Tibial nerve (tissue), 4 donors: Measurements from ENCODE around the gene PLXNA1. TPM values are rescaled to one million over a fixed set of nuclear protein-coding genes. Genes with fewer than 3 reads are reported as not detected.

Source experiments
- DNase-seq, 2 donors: peaks; one replicate each; pipeline ENCODE4 v3.0.0-alpha.2; 2019; ENCODE audit warnings: low spot score in 2 of 2
- H3K27ac ChIP-seq, 4 donors: fragments of 200-600 bp; sonication (generic) in 3 of 4; one replicate each; pipeline ENCODE4 v1.5.1; 2017 to 2019; ENCODE audit warnings: mild to moderate bottlenecking in 1 of 4
- H3K27me3 ChIP-seq, 2 donors: fragments of 200-600 bp; sonication (generic) in 1 of 2; one replicate each; pipeline versions ENCODE4 v1.5.1 to v1.6.0; 2017 to 2019
- H3K36me3 ChIP-seq, 3 donors: fragments of 200-600 bp; sonication (generic); one replicate each; pipeline ENCODE4 v1.5.1; 2018 to 2019
- H3K4me1 ChIP-seq, 4 donors: fragments of 200-600 bp; sonication (generic) in 3 of 4; one replicate each; pipeline ENCODE4 v1.5.1; 2017 to 2019
- H3K4me3 ChIP-seq, 4 donors: fragments of 200-600 bp; sonication (generic) in 3 of 4; one replicate each; pipeline ENCODE4 v1.5.1; 2017 to 2019; ENCODE audit warnings: mild to moderate bottlenecking in 1 of 4, moderate library complexity in 1 of 4
- H3K9me3 ChIP-seq, 4 donors: fragments of 200-600 bp; sonication (generic) in 3 of 4; one replicate each; pipeline ENCODE4 v1.5.1; 2017 to 2019
- CTCF ChIP-seq, 5 experiments: fragments of 200-600 bp in 3 of 5; fragments of 450-650 bp in 2 of 5; sonication (generic) in 3 of 5; IDR thresholded peaks; one replicate each; pipeline ENCODE4 v1.5.1; 2016 to 2019; ENCODE audit warnings: antibody characterized with exemption in 5 of 5, mild to moderate bottlenecking in 3 of 5, moderate library complexity in 2 of 5
- EP300 ChIP-seq, 2 donors: sonication (generic); formaldehyde crosslinking; IDR thresholded peaks; one replicate each; pipeline ENCODE4 v1.6.1; 2017; ENCODE audit warnings: antibody characterized with exemption in 2 of 2, mild to moderate bottlenecking in 1 of 2
- POLR2A ChIP-seq, 2 donors: fragments of 450-650 bp; IDR thresholded peaks; one replicate each; pipeline ENCODE4 v1.6.1; 2017; ENCODE audit warnings: antibody characterized with exemption in 2 of 2, mild to moderate bottlenecking in 2 of 2, moderate library complexity in 2 of 2
- WGBS, 2 donors: methylation state at CpG; one replicate each; pipeline ENCODE4 v1.1.5; 2018; 5-methylcytosine and 5-hydroxymethylcytosine counted together
- total RNA-seq, 4 donors: library from RNA; depleted of rRNA; stranded (reverse); fragments of >200 nt; gene quantifications; one replicate each; pipeline ENCODE4 v1.1.0, GENCODE V29; 2016

The PLXNA1 gene
- total RNA-seq, 4 donors from 2014 or later: 39.1 to 51.3 (median 39.9) TPM

DNA sequence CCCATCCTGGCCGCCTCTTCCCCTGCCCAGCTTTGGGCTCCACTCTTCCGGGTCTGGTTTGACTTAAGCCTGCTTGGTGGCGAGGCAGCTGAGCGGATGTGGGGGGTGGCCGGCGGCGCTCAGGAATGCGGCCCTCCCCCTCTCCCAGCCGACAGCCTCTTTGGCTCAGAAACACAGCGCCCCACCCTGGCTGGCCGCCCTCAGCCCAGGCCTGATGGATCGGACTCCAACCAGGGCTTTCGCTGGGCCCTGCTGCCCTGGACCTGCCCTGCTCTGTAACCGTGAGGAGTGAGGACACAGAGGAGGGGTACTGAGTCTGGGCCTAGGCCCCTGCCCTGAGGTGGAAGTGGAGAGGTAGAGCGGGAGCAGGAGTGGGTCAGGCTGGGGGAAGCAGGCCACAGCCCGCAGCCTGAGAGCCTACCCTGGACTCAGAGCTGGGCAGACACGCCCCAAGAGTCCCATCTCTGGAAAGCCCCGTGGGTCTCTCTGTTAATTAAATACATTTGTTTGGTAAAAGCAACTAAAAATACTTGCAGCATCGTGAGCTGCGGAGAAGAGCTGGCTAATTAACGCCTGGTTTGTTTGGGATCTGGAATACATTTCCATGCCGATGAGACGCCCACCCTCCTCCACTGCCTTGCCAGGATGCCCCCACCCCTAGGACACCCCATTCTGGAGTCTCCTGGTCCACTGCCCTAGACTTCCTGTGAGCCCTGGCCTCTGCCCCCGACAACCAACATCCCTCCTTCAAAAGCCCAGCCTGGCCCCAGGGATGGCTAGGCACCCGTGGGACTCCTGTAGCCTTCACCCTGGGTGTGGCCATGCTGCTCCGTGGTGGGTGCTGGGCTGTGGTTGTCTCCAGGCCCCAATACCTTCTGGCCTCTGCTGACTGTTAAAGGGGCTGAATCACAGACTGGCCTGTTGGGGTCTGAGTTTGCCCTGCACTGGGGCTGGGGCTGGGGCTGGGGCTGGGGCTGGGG lies 19.6 kb downstream of the PLXNA1 start:
- H3K4me3 ChIP-seq: peak overlapping the region in 1 of 4 donors; percentile 31
- peak overlapping the region; percentile 44 to 86 (median 75) for H3K27ac ChIP-seq
- DNase-seq: peak; percentile 74 to 82
- H3K27me3 ChIP-seq: no peaks in the 10 kb centered on the region
- TF ChIP-seq EP300 (IDR thresholded peaks at IDR 0.05) (peak in 1 of 2 donors; percentile 72), CTCF (IDR thresholded peaks at IDR 0.05) (peak; percentile 21 to 75 (median 56)), POLR2A (IDR thresholded peaks at IDR 0.05) (peak in 1 of 2 donors; percentile 24)
- no peaks in the 10 kb centered on the region for H3K9me3 ChIP-seq
- peaks cover 0 to 56% (median 31%) of the 10 kb centered on the region in 4 donors for H3K4me1 ChIP-seq
- H3K36me3 ChIP-seq: peaks cover 0 to under 1% (median 0%) of the 10 kb centered on the region in 3 donors
- WGBS, 2 donors: 20 to 43% methylated on average over 12 to 25 of the region's 26 CpGs

GRCh38 chr3:127003175-127003555 lies 20.2 kb downstream of the PLXNA1 start:
- no peak for DNase-seq
- H3K36me3 ChIP-seq: peaks cover 0 to 5% (median 0%) of the 10 kb centered on the region in 3 donors
- peak overlapping the region in 3 of 4 donors; percentile 44 to 86 (median 85) for H3K27ac ChIP-seq
- TF ChIP-seq CTCF (IDR thresholded peaks at IDR 0.05): no peak
- TF ChIP-seq EP300 (IDR thresholded peaks at IDR 0.05): no peak
- TF ChIP-seq POLR2A (IDR thresholded peaks at IDR 0.05): no peak
- WGBS, 2 donors: 93 to 95% methylated on average over 4 to 11 of the region's 12 CpGs
- H3K4me3 ChIP-seq: no peak overlapping the region
- H3K27me3 ChIP-seq: no peaks in the 10 kb centered on the region
- peaks cover 0 to 55% (median 31%) of the 10 kb centered on the region in 4 donors for H3K4me1 ChIP-seq
- no peaks in the 10 kb centered on the region for H3K9me3 ChIP-seq

GRCh38 chr3:127003601-127004280 lies 20.8 kb downstream of the PLXNA1 start:
- Histone ChIP-seq H3K27me3 (no peaks in the 10 kb centered on the region), H3K9me3 (no peaks in the 10 kb centered on the region), H3K27ac (peak overlapping the region in 2 of 4 donors; percentile 85 to 86), H3K4me3 (no peak overlapping the region), H3K4me1 (peaks cover 0 to 52% (median 31%) of the 10 kb centered on the region in 4 donors), H3K36me3 (peaks cover 0 to 8% (median 0%) of the 10 kb centered on the region in 3 donors)
- DNase-seq: no peak
- 88 to 93% methylated on average over 5 of the region's 7 CpGs for WGBS, 2 donors
- TF ChIP-seq EP300 (IDR thresholded peaks at IDR 0.05) (no peak), CTCF (IDR thresholded peaks at IDR 0.05) (no peak), POLR2A (IDR thresholded peaks at IDR 0.05) (no peak)

- Histone ChIP-seq H3K27ac (no peak overlapping the region), H3K4me3 (no peak overlapping the region), H3K27me3 (no peaks in the 10 kb centered on the region), H3K9me3 (no peaks in the 10 kb centered on the region), H3K4me1 (peaks cover 0 to 41% (median 28%) of the 10 kb centered on the region in 4 donors), H3K36me3 (peaks cover 0 to 12% (median 0%) of the 10 kb centered on the region in 3 donors)
- 60 to 93% methylated on average over 1 to 23 of the region's 32 CpGs for WGBS, 2 donors
- TF ChIP-seq POLR2A (IDR thresholded peaks at IDR 0.05) (no peak), CTCF (IDR thresholded peaks at IDR 0.05) (no peak), EP300 (IDR thresholded peaks at IDR 0.05) (no peak)
- no peak for DNase-seq
Measured at GRCh38 chr3:127004641-127005397, 21.9 kb downstream of the PLXNA1 start.
